ENCODE data around the gene FAM177A1.

- TF ChIP-seq, protein P1, sequence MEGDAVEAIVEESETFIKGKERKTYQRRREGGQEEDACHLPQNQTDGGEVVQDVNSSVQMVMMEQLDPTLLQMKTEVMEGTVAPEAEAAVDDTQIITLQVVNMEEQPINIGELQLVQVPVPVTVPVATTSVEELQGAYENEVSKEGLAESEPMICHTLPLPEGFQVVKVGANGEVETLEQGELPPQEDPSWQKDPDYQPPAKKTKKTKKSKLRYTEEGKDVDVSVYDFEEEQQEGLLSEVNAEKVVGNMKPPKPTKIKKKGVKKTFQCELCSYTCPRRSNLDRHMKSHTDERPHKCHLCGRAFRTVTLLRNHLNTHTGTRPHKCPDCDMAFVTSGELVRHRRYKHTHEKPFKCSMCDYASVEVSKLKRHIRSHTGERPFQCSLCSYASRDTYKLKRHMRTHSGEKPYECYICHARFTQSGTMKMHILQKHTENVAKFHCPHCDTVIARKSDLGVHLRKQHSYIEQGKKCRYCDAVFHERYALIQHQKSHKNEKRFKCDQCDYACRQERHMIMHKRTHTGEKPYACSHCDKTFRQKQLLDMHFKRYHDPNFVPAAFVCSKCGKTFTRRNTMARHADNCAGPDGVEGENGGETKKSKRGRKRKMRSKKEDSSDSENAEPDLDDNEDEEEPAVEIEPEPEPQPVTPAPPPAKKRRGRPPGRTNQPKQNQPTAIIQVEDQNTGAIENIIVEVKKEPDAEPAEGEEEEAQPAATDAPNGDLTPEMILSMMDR (IDR thresholded peaks at IDR 0.05 in 2 of 3, conservative IDR thresholded peaks at IDR 0.05 in 1 of 3; ENCODE audit: control insufficient read depth in 2 of 3, extremely low read depth in 1 of 3, insufficient read depth in 1 of 3, low read depth in 3 of 3, low read length in 3 of 3), result no peak
- no peak for TF ChIP-seq ASH2L (IDR thresholded peaks at IDR 0.05; ENCODE audit: borderline replicate concordance, low read depth)
- TF ChIP-seq KDM1A (IDR thresholded peaks at IDR 0.05; ENCODE audit: borderline replicate concordance), result no peak
- no peak for TF ChIP-seq REST (IDR thresholded peaks at IDR 0.05; ENCODE audit: low read depth, low read length)
- TF ChIP-seq NFYA (IDR thresholded peaks at IDR 0.05; ENCODE audit: borderline replicate concordance, low read depth, low read length), result no peak
- TF ChIP-seq ZBED1 (IDR thresholded peaks at IDR 0.05; ENCODE audit: borderline replicate concordance), result no peak
- no peak for TF ChIP-seq RCOR1 (conservative IDR thresholded peaks at IDR 0.05; ENCODE audit: low read depth, low read length)
These were observed 41.2 kb upstream of the FAM177A1 start for GRCh38 chr14:35004839-35005238.

Measured in GM12878 (cell line).